Measurements from ENCODE around the gene TMCO4. TPM values are rescaled to one million over a fixed set of nuclear protein-coding genes. Genes with fewer than 3 reads are reported as not detected.

Gene TMCO4
- total RNA-seq, 1 donor from 2014 or later, result 5.7 TPM

- peaks cover 0 to 5% of the 10 kb centered on the region in 2 donors for H3K4me1 ChIP-seq
- DNase-seq (ENCODE audit: low spot score in 2 of 2), result no peak
- H3K4me3 ChIP-seq, result no peak overlapping the region
- H3K27me3 ChIP-seq, result no peaks in the 10 kb centered on the region
- intact Hi-C loops (cut with DNase I), result no loop called here
- H3K9me3 ChIP-seq, result no peaks in the 10 kb centered on the region
- TF ChIP-seq CTCF (IDR thresholded peaks at IDR 0.05), result no peak
- peaks cover 3 to 11% of the 10 kb centered on the region in 2 donors for H3K36me3 ChIP-seq
- H3K27ac ChIP-seq, result no peak overlapping the region
These were observed 86.8 kb downstream of the TMCO4 start for GRCh38 chr1:19712928-19713327.

GRCh38 chr1:19710825-19711611 is 88.7 kb downstream of the TMCO4 start:
- Histone ChIP-seq H3K4me3 (no peak overlapping the region), H3K27ac (no peak overlapping the region), H3K4me1 (no peaks in the 10 kb centered on the region), H3K36me3 (peaks cover 10 to 11% of the 10 kb centered on the region in 2 donors), H3K9me3 (no peaks in the 10 kb centered on the region), H3K27me3 (no peaks in the 10 kb centered on the region)
- intact Hi-C loops (cut with DNase I), result no loop called here
- DNase-seq (ENCODE audit: low spot score in 2 of 2), result no peak
- no peak for TF ChIP-seq CTCF (IDR thresholded peaks at IDR 0.05)

GRCh38 chr1:19709260-19709793 is 90.4 kb downstream of the TMCO4 start:
- no peak for TF ChIP-seq CTCF (IDR thresholded peaks at IDR 0.05)
- H3K4me1 ChIP-seq, result peaks cover 0 to 1% of the 10 kb centered on the region in 2 donors
- H3K9me3 ChIP-seq, result no peaks in the 10 kb centered on the region
- no peak for DNase-seq (ENCODE audit: low spot score in 2 of 2)
- no peak overlapping the region for H3K27ac ChIP-seq
- peaks cover 10 to 11% of the 10 kb centered on the region in 2 donors for H3K36me3 ChIP-seq
- intact Hi-C loops (cut with DNase I), result no loop called here
- H3K4me3 ChIP-seq, result no peak overlapping the region
- H3K27me3 ChIP-seq, result no peaks in the 10 kb centered on the region

- H3K9me3 ChIP-seq, result no peaks in the 10 kb centered on the region
- no peak for DNase-seq (ENCODE audit: low spot score in 2 of 2)
- H3K27me3 ChIP-seq, result no peaks in the 10 kb centered on the region
- no peak overlapping the region for H3K27ac ChIP-seq
- no peak overlapping the region for H3K4me3 ChIP-seq
- H3K4me1 ChIP-seq, result peaks cover 0 to 3% of the 10 kb centered on the region in 2 donors
- no peak for TF ChIP-seq CTCF (IDR thresholded peaks at IDR 0.05)
- intact Hi-C loops (cut with DNase I), result no loop called here
- peaks cover 10 to 11% of the 10 kb centered on the region in 2 donors for H3K36me3 ChIP-seq
These were observed 91.1 kb downstream of the TMCO4 start for GRCh38 chr1:19708567-19709110.

GRCh38 chr1:19706136-19706535 is 93.6 kb downstream of the TMCO4 start:
- no peak for TF ChIP-seq CTCF (IDR thresholded peaks at IDR 0.05)
- no peak overlapping the region for H3K27ac ChIP-seq

More at GRCh38 chr1:19706136-19706535, 93.6 kb downstream of the TMCO4 start:
- H3K36me3 ChIP-seq, result peaks cover 7 to 16% of the 10 kb centered on the region in 2 donors
- H3K9me3 ChIP-seq, result no peaks in the 10 kb centered on the region
- intact Hi-C loops (cut with DNase I), result no loop called here
- peaks cover 0 to 3% of the 10 kb centered on the region in 2 donors for H3K4me1 ChIP-seq
- H3K27me3 ChIP-seq, result no peaks in the 10 kb centered on the region
- no peak for DNase-seq (ENCODE audit: low spot score in 2 of 2)
- no peak overlapping the region for H3K4me3 ChIP-seq

All from ascending aorta (tissue), 2 donors.